Keratinocyte (primary cell): ENCODE data around the gene OR52B4. TPM values are rescaled to one million over a fixed set of nuclear protein-coding genes. Genes with fewer than 3 reads are reported as not detected.
"Not testable (repeated sequence)": the region's sequence is repeated elsewhere in the genome, so short reads cannot be mapped to it uniquely, and the experiment has no call there.

Experiments
- DNase-seq: peaks from one replicate; pipeline ENCODE4 v3.0.0-alpha.2; 2011; ENCODE audit warnings: low read depth, missing footprints, low spot score
- FAIRE-seq: peaks from 2 replicates; lab custom pipeline; 2011; peaks lifted over from hg19 to GRCh38; lab: Jason Lieb, UNC
- H2AFZ ChIP-seq: 2 replicates; pipeline ENCODE4 v1.6.0; 2012; ENCODE audit warnings: low read length, control low read depth, inconsistent platforms; ENCODE audit not compliant: control insufficient read depth
- H3K27ac ChIP-seq: 2 replicates; pipeline ENCODE4 v1.5.1; 2011; ENCODE audit warnings: low read length; ENCODE audit not compliant: control insufficient read depth, insufficient read depth
- H3K27me3 ChIP-seq: 3 replicates; pipeline ENCODE4 v1.6.0; 2011; ENCODE audit warnings: low read length; ENCODE audit not compliant: control insufficient read depth, insufficient read depth; ENCODE audit errors: extremely low read depth
- H3K36me3 ChIP-seq, 2 experiments: 2 replicates in 1 of 2; 3 replicates in 1 of 2; pipeline ENCODE4 v1.5.1; 2011; ENCODE audit warnings: low read length in 2 of 2, mild to moderate bottlenecking in 1 of 2; ENCODE audit not compliant: control insufficient read depth in 2 of 2, insufficient read depth in 2 of 2; ENCODE audit errors: extremely low read depth in 1 of 2
- H3K4me1 ChIP-seq: 3 replicates; pipeline ENCODE4 v1.5.1; 2011; ENCODE audit warnings: low read length; ENCODE audit not compliant: control insufficient read depth, insufficient read depth; ENCODE audit errors: extremely low read depth
- H3K4me2 ChIP-seq: 3 replicates; pipeline ENCODE4 v1.6.0; 2011; ENCODE audit warnings: low read depth, low read length; ENCODE audit not compliant: control insufficient read depth, insufficient read depth; ENCODE audit errors: extremely low read depth
- H3K4me3 ChIP-seq, 3 experiments: fragments of 200-600 bp in 1 of 3; sonication (generic) in 1 of 3; 2 replicates in 2 of 3; 3 replicates in 1 of 3; pipeline ENCODE4 v1.5.1; 2011 to 2016; ENCODE audit warnings: low read length in 3 of 3, mild to moderate bottlenecking in 3 of 3, control low read depth in 2 of 3, inconsistent platforms in 1 of 3, low read depth in 1 of 3, mixed read lengths in 1 of 3, mixed run types in 1 of 3, moderate library complexity in 1 of 3; ENCODE audit not compliant: control insufficient read depth in 2 of 3, insufficient read depth in 2 of 3; ENCODE audit errors: extremely low read depth in 1 of 3
- H3K79me2 ChIP-seq: 2 replicates; pipeline ENCODE4 v1.6.0; 2012; ENCODE audit warnings: low read length; ENCODE audit not compliant: control insufficient read depth, insufficient read depth
- H3K9ac ChIP-seq: 3 replicates; pipeline ENCODE4 v1.6.0; 2011; ENCODE audit warnings: low read length; ENCODE audit not compliant: control insufficient read depth, insufficient read depth; ENCODE audit errors: extremely low read depth
- H3K9me1 ChIP-seq: 3 replicates; pipeline ENCODE4 v1.6.0; 2011; ENCODE audit warnings: low read length; ENCODE audit not compliant: control insufficient read depth, insufficient read depth; ENCODE audit errors: extremely low read depth
- H3K9me3 ChIP-seq: 2 replicates; pipeline ENCODE4 v1.5.1; 2012; ENCODE audit warnings: low read depth, low read length; ENCODE audit not compliant: control insufficient read depth
- H4K20me1 ChIP-seq: 3 replicates; pipeline ENCODE4 v1.6.0; 2011; ENCODE audit warnings: low read length; ENCODE audit not compliant: control insufficient read depth, insufficient read depth; ENCODE audit errors: extremely low read depth
- dilution Hi-C: fragments of 300-500 bp; cut with MboI; formaldehyde crosslinking; loops from one replicate; pipeline ENCODE4 v1.7.0; 2020; ENCODE audit warnings: low sequenced_read_pairs; ENCODE audit not compliant: extremely low pct_ligation_motif_present
- polyA plus RNA-seq, 5 experiments: library from polyadenylated mRNA; depleted of rRNA in 3 of 5; stranded (reverse) in 3 of 5; stranded (forward) in 1 of 5; unstranded in 1 of 5; fragments of >200 nt; gene quantifications; 1 replicate in 1 of 5; 2 replicates in 3 of 5; 3 replicates in 1 of 5; pipeline versions ENCODE4 v1.2.1 to v1.2.3, GENCODE V29; 2011 to 2012; ENCODE audit warnings: missing spikeins in 2 of 5, low read depth in 1 of 5, low replicate concordance in 1 of 5

OR52B4 gene
- polyA plus RNA-seq, 1 donor (not counting 4 experiments of a cell fraction or from before 2014, with no cell fraction given): not detected

DNA sequence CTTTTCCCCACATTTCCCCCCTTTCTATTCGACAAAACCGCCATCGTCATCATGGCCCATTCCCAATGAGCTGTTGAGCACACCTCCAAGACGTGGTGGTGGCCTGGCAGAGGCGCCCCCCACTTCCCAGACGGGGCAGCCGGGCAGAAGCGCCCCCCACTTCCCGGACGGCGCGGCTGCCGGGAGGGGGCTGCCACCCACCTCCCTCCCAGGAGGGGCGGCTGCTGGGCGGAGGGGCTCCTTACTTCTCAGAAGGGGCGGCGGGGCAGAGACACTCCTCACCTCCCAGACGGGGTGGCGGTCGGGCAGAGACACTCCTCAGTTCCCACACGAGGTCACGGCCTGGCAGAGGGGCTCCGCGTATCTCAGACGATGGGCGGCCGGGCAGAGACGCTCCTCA is 33.8 kb downstream of the OR52B4 start:
- H3K9me1 ChIP-seq, H3K4me2 ChIP-seq, H4K20me1 ChIP-seq, H3K27me3 ChIP-seq, H3K9me3 ChIP-seq, H3K36me3 ChIP-seq, H2AFZ ChIP-seq, DNase-seq, dilution Hi-C loops, H3K79me2 ChIP-seq, H3K4me3 ChIP-seq, H3K9ac ChIP-seq, H3K27ac ChIP-seq, FAIRE-seq, H3K4me1 ChIP-seq: not testable (repeated sequence)

Other genes with a start within 250 kb of the OR52B4 start
- gene TRIM21, start 25.3 kb upstream of the OR52B4 start, polyA plus RNA-seq: 49.5 to 57.1 TPM (median 51.2 TPM) in 3 replicates
- gene OR52K2, start 80.9 kb upstream of the OR52B4 start, polyA plus RNA-seq: not detected in 3 replicates
- not detected in 3 replicates for gene OR52K1, start 114.3 kb upstream of the OR52B4 start, polyA plus RNA-seq
- gene OR52M1, start 176.8 kb upstream of the OR52B4 start, polyA plus RNA-seq: not detected in 3 replicates
- gene OR52I2, start 213.4 kb upstream of the OR52B4 start, polyA plus RNA-seq: not detected in 3 replicates
- not detected in 3 replicates for gene OR52I1, start 225.7 kb upstream of the OR52B4 start, polyA plus RNA-seq
- 4.9 to 7.0 TPM (median 6.5 TPM) in 3 replicates for gene TRIM68, start 239.8 kb upstream of the OR52B4 start, polyA plus RNA-seq